Dermis microvascular lymphatic vessel endothelial cell (primary cell): ENCODE measurements around the gene CAP2. TPM values are rescaled to one million over a fixed set of nuclear protein-coding genes. Genes with fewer than 3 reads are reported as not detected.

ENCODE experiments used
- DNase-seq, 2 donors: peaks; one replicate each; pipeline versions ENCODE4 v3.0.0 to v3.0.0-alpha.2; 2010; ENCODE audit warnings: low read depth in 2 of 2
- total RNA-seq: library from RNA; depleted of rRNA; stranded (reverse); fragments of >200 nt; gene quantifications from 2 replicates; pipeline ENCODE4 v1.2.1, GENCODE V29; 2014

Gene CAP2
- total RNA-seq, 1 donor from 2014 or later, result 0.39 TPM

DNA sequence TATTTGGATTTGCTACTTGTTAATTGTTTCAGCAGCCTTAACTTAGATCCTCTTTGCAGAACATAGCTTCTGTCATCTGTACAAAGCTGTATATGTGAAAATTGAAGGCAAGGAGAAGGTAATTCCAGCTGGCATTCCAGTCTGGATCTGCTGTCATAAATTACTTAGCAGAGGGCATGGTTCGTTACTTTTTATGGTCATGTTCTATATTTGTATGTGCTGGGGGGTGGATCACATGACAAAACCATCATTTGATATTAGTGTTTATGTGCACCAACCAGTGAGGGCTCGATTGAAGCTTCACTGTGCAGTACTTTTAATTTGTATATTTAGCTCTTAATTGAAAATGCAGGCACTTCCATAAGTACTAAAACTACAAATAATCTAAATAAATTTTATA is 80.2 kb downstream of the CAP2 start:
- DNase-seq, result no peak

DNA sequence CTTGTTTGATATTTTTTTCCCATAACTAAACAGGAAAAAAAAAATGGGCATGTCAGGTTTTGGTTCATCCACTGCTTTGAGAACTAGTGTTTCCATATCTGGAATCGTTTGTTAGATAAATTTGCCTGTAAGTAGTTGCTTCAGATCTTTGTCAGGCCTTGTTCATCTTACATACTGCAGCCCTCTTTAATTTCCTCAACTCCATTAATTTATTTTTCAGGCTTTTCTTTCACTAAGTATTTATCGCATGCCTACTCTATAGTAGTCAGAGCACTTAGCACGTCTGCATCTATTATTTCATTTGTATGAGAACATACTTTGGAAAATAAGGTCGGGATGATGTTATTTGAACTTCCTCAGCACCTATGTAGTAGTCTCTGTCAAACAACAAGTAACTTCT is 80.9 kb downstream of the CAP2 start:
- DNase-seq, result no peak

DNA sequence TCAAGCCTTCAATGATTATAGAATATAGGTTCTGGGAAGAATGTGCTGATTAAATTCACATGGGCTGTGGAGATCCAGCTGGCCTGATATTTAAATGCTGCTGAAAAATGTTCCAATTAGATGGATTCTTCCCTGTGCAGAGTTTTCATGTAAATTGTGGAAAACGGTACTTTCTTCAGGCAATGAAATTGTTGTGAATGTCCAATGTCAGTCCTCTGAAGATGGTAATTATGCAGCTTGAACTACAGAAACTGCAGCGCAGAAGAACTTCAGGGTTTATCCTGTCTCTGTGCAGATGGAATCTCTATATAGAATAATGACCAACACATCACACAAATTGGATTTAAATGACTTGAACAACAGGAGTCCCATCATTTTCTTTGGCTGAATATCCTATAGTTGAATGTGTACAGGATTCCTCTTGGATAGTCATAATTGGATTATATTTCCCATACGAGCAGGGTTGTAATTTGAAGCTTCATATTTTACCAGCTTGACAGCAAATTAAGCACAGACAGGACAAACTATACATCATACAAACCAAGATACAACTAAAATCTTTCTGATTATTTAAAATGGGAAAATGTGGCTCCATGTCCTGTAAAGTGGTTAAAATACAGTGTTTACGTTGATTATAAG is 82.3 kb downstream of the CAP2 start:
- no peak for DNase-seq

DNA sequence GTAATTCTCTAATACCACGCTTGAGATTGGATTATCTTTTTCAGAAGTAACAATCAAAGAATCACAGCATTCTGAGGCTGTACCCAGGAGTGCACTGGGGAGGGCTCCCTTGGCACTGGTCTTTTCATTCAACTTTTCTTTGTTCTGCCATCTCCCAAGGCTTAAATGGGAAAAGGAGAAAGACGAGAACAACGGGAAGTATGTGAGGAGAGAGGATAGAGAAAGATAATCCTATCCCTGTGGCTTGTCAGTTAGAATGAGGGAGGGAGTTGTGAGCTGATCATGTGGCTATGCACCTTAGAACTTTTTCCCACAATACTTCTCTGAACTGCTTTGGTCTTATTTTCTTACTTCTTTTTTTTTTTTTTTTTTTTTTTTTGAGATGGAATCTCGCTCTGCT is 83.1 kb downstream of the CAP2 start:
- no peak for DNase-seq

DNA sequence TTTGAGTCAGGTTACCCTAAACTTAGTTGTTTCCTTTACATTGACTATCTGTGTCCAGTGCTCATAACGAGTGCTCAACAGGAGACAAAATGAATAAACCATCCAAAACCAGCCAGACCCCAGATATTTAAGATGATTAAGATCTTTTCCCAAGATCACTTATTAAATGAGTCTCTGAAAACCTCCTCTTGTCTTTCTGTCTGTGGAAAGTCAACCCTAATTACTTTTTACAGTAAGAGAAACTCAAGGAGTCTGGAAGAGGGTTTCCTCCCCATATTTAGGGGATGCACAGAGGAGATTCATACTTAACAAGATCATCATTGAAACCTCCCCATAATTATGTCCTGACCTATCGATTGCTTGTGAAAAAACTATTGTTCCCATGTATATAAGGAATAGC is 84.0 kb downstream of the CAP2 start:
- DNase-seq, result no peak

DNA sequence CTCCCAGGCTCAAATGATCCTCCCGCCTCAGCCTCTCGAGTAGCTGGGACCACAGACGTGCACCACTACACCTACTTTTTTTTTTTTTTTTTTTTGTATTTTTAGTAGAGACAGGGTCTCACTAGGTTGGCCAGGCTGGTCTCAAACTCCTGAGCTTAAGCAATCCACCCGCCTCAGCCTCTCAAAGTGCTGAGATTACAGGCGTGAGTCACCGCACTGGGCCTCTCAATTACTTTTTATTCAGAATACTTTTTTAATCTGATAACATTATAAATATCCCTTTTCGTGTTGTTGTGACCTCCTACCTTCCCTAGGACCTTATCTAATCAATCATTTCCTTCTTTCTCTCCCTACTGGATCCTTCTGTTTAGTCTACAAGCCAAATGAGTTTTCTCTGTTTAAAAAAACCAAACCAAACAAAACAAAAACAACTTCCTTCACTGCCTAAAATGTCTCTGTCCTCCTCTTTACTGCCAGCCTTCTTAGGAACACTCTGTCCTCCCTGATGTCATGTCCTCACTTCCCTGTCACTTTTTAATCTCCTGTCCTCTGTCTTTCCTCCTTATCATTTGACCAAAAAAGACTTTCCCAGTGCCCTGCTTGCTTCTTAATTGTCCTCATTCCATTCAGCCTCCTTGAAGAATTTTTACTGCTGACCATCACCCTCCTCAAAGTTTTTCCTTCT is 85.0 kb downstream of the CAP2 start:
- no peak for DNase-seq

DNA sequence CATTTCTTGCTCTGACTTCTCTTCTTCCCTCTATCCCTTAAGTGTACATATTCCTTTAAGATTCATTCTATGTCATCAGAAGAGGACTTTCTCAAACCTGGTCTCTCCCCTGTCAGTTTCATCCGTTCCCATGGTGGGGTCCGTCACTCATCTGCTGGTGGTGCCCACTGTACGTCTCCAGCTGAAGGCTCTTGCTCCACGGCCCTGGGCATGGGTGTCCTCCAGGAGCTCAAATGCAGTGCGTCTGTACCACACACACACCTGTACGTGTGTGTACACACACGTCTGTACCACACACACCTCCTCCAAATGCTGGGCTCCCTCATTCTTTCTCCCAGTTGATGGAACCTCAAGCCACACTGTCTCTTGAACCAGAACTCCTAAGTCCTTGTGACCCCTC is 85.6 kb downstream of the CAP2 start:
- DNase-seq, result no peak

DNA sequence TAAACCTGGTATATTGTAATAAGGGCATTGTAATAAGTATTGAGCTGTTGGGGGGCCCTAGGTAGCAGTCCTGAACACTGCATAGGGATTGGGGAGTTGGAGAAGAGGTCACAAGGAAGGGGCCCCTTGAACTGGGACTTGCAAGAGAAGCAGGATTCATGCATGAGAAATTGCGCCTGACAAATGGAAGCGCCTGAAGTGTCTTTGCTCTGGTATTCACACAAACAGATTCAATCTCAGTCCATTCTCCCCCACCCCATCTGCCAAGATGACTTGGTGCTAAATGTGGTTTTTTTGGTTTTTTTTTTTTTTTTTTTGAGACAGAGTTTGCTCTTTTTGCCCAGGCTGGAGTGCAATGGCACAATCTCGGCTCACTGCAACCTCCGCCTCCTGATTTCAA is 87.1 kb downstream of the CAP2 start:
- DNase-seq, result no peak

DNA sequence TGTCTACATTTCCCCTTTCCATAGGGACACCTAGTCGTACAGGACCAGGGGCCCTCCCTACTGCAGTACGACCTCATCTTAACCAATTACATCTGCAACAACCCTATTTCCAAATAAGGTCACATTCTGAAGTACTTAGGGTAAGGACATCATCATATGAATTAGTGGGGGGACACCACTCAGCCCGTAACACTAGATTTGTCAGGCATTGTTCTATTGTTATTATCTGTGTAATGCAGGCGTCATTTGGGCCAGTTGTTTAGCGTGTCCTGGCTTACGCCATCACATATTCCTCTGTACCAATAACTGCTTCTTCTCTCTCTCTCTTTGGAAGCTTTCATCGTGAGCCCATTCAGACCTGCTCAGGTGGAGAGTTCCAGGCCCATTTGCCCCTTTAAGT is 89.3 kb downstream of the CAP2 start:
- no peak for DNase-seq

DNA sequence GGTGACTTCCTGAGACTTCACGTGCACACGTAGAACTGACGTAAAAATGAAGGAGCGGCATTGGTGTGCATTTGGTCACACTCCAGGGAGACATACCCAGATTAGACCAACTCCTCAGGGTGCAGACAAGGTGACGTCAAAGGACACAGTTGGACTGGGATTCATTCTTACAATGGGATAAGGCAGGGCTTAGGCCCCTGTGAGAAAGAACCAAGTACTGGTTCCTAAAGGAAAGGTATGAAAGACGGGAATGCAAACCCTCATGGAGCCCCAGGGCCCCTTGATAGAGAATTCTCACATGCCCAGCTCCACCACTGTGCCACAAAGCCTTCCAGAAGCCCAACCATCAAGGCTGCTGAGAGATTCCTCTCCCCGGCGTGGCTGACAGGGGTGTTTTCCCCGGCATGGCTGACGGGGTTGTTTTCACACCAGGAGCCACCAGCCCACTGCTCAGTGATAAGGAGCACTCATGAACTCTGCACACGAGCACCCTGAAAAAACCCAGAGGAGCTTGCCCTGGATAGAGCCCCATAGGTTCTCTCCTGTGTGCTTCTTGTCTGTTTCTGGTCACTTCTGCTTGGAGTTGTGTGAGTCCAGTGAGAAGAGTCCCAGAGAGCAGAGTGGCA is 90.1 kb downstream of the CAP2 start:
- no peak for DNase-seq

DNA sequence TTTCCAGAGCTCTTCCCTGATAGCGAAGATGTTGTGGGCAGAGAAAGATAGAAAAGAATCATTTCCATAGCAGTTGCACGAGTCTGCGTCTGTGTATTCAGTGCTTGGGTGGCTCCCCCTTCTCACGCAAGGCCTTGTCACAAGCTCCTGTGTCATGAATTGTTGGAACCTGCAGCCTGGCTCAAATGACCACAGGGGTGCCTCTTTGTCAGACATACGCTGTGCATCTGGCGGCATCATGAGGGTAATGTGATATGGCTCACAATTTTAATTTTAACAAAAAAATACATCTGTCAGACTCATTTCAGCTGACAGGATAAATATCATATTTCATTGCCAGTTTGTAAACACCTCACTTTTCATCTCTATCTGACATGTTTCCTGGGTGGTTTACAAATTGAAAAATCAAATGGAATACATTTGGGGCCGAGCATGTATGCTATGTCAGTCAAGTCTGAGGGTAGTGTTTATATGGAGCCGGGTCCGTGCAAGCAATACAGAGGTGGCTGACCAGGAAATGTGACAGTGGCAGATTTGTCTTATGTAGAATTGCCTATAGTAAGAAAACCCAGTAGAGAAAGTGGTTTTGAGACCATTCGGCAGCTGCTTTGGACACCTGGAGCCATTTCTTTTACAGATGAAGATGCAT is 90.9 kb downstream of the CAP2 start:
- no peak for DNase-seq

DNA sequence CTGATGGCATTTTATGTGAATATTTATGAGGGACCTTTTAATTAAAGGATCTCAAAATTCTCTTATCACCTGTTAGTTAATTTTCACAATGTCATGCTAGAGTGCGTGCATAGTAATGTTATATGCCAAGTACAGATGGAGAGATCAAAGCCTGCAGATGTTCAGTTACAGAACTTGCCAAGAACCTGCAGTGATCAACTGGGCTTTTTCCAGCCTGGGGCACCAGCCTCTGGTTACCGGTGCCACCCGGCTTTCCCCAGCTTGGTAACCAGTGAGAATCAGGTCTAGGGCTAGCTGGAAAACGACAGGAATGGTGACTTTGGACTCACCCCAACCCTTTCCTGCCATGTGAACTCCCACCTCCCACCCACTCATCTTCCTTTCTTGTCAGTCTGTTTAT is 91.8 kb downstream of the CAP2 start:
- DNase-seq, result no peak

DNA sequence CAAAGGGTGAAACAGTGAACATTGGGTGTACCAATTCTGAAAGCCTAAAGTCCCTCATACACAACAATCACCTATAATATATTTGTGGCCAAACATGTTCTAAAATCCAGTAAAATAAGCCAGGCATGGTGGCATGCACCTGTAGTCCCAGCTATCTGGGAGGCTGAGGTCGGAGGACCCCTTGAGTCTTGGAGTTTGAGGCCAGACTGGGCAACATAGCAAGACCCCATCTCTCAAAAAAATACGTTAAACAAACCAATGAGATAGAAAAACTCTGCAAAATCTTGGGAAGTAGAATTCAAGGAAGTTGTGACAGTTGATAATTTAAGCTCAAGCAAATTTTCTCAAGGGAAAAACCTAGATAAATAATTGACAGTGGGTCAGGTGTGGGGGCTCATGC is 92.6 kb downstream of the CAP2 start:
- no peak for DNase-seq

DNA sequence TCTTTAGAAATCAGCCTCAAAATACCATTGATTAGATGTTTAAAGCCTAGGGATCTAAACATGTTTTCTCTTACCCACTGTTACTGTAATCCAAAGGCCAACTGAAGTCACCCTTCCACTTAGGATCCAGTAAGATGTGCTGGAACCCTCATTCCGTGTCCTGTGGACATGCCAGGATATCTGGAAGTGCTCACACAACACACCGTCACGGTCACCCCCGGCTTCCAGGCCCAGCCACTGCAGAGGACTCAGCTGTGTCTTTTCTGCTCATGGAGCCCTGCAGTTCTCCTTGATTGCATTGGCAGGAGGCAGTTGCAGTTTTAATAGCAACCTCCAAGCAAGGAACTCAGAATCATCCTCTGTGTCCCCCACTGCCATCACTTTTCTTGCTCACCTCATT is 93.3 kb downstream of the CAP2 start:
- DNase-seq, result no peak

DNA sequence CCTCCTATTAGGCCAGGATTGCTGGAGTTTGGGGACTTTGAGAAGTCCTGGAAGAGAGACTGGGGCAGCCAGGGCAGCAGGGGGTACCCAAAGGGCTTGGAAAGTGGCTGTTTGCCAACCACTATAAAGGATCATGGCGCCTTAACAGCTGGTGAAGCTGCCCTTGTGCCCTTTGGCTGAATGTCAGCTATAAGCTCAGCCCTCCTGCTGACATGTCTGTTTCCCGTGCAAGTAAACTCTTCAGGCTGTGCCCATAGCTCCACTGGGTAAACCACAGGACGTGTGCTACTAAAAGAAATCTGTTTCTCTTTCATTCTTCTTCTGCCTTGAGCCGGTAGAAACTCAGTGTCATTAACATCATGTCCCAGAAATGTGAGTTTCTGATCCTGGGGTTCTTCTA is 97.3 kb downstream of the CAP2 start:
- DNase-seq, result peak in 1 of 2 donors; percentile 73

DNA sequence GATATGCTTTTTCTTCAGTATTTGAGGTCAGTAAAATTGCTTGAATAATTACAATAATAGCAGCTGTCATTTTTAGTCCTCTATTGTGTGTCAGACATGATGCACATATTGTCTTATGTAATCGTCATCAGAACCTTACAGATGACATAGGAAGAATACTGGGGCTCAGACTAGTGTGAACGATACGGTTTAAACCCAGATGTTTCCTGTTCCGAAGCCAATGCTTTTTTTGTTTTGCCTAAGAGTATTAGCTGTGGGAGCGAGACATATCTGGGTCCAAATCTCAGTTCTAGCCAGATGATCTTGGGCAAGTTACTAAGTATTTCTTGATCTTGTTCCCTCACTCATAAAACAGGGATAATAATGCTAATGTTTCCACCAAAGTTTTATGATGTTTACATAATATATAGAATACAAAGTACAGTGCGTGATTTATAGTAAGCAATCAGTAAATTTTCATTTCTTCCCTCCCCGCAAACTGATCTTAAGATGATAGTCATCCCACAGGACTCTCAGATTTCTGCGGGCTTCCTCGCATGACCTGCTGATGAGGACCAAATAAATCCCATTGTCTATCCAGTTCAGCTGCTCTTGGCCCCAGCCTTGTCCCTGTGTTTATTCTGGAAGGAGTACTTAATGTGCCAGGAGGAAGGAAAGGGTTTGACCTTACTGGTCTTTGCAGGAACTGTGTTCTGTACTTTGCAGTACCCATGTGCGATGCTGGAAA is 98.2 kb downstream of the CAP2 start:
- DNase-seq, result peak; percentile 40 to 94

DNA sequence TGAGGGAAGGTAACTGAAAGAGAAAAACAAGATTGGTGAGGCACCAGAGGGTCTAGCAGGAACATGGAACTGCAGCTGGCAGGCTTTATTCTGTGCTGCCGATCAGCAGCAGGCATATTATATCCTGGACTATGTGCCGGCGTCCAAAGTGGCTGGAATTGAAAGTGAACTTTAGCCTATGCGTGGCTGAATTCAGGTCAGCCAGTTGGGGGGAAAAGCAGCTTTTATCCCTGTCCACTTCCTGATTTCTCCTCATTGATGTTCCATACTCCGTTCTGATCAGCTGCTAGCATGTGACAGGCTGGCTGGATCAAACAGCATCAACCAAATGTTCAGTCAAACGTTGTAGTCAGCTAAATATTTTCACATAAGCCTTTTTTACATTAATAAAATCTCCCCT is 99.0 kb downstream of the CAP2 start:
- peak; percentile 50 to 64 for DNase-seq

DNA sequence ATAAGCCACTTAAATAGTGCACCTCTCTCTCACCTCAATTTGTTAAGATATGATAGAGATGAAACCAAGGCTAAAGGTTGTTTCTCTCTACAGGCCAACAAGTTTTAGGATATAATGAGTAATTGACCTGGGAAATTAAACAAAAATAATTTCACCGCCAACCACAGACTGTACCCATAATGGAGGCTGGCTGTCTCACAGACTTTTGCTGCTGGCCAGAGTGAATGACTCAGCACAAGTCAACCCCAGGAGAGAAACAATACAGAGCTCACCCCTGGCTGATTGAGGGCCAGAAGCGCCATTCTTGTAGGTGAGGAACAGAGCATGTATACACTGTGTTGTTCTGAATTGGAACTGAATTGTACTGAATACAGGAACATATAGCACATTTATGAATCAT is 99.9 kb downstream of the CAP2 start:
- peak in 1 of 2 donors; percentile 89 for DNase-seq

DNA sequence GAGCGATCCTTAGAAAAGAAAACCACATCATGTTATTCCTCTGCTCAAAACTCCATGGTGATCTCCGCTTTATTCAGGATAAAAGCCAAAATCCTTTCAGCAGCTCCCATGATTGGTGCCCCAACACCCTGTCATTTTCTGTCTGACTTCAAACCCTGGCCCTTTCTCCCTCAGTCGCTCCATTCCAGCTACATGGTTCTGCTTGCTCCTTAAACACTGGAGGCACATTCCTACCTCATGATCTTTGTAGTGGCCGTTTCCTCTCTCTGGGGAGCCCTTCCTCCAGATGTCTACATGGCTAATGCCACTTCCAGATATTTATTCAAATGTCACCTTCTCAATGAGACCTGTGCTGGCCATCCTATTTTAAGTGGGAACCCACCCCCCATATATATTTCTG is 100.8 kb downstream of the CAP2 start:
- no peak for DNase-seq

DNA sequence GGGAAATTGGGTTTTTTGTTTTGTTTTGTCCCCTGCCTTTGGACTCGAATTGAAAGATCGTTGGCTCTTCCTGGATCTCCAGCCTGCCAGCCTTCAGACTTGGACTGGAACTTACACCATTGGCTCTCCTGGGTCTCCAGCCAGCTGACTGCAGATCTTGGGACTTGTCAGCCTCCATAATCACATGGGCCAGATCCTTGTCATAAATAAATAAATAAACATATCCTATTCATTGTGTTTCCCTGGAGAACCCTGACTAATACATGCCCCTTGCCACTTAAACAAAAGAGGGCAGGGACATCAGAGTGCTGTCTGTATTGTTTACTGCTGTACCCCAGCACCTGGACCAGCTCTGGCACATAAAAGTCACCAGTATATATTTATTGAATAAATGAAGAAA is 101.5 kb downstream of the CAP2 start:
- DNase-seq, result peak in 1 of 2 donors; percentile 80

DNA sequence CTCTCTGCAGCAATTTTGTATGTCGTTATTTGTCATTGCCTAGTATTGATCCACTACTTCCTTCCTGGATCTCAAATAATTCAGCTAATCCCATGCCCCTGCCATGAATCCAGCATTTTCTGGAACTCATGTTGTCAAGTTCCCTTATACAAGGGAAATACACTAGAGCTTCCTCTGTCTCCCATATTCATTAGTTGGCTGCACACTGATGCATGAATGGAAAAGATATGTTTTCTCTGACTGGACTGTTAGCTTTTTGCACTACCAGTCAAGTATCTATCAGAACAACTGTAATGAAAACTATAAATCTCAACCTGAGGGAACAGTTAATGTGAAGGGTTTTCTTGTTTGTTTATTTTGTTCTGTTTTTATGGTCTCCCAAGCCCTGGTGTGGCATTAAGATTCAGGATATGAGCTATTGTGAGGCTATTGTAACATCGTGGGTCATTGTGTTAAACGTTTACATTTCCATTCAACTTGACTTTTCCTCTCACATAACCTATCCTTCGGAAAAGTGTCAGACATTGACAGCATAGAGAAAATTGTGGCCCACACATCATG is 104.2 kb downstream of the CAP2 start:
- DNase-seq, result peak in 1 of 2 donors; percentile 84

DNA sequence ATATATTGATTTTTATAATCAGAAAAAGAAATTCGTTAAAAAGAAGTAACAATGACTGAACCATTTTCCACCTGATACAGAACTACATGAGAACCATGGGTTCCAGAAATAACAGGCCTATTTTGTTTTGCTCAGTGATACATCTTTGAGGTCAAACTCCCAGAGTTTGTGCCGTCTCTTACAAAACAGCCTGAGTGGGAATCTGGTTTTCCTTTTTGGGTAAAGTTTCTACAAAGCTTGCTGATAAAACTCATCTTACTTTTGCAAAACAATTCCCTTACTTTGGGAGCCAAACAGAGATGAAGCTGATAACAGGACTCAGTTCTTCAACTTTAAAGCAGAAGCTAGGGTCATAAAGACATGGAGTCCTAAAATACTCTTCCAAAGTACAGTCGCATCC is 108.0 kb downstream of the CAP2 start:
- DNase-seq, result no peak
